Suprapubic skin (tissue), 4 donors: ENCODE data around the gene LYST. TPM values are rescaled to one million over a fixed set of nuclear protein-coding genes. Genes with fewer than 3 reads are reported as not detected.

Experiments
- DNase-seq, 2 donors: peaks; one replicate each; pipeline ENCODE4 v3.0.0-alpha.2; 2019; ENCODE audit warnings: low spot score in 2 of 2
- H3K27ac ChIP-seq: fragments of 200-600 bp; sonication (generic); one replicate; pipeline ENCODE4 v1.5.1; 2019
- H3K27me3 ChIP-seq: fragments of 200-600 bp; sonication (generic); one replicate; pipeline ENCODE4 v1.5.1; 2019
- H3K36me3 ChIP-seq: fragments of 200-600 bp; sonication (generic); one replicate; pipeline ENCODE4 v1.5.1; 2019
- H3K4me1 ChIP-seq: fragments of 200-600 bp; sonication (generic); one replicate; pipeline ENCODE4 v1.5.1; 2019
- H3K4me3 ChIP-seq: fragments of 200-600 bp; sonication (generic); one replicate; pipeline ENCODE4 v1.5.1; 2019; ENCODE audit warnings: mild to moderate bottlenecking
- H3K9me3 ChIP-seq: fragments of 200-600 bp; sonication (generic); one replicate; pipeline ENCODE4 v1.5.1; 2019
- CTCF ChIP-seq, 2 donors: fragments of 200-600 bp in 1 of 2; fragments of 450-650 bp in 1 of 2; sonication (generic) in 1 of 2; IDR thresholded peaks; one replicate each; pipeline ENCODE4 v1.5.1; 2016 to 2019; ENCODE audit warnings: antibody characterized with exemption in 2 of 2, mild to moderate bottlenecking in 1 of 2, moderate library complexity in 1 of 2
- EP300 ChIP-seq: sonication (generic); formaldehyde crosslinking; IDR thresholded peaks from one replicate; pipeline ENCODE4 v1.6.1; 2017; ENCODE audit warnings: antibody characterized with exemption
- POLR2A ChIP-seq, 2 donors: fragments of 450-650 bp; IDR thresholded peaks; one replicate each; pipeline ENCODE4 v1.6.1; 2017; ENCODE audit warnings: antibody characterized with exemption in 2 of 2, mild to moderate bottlenecking in 2 of 2, moderate library complexity in 2 of 2
- POLR2AphosphoS5 ChIP-seq, 3 donors: sonication (generic); formaldehyde crosslinking; IDR thresholded peaks; one replicate each; pipeline ENCODE4 v1.6.1; 2017; ENCODE audit warnings: antibody characterized with exemption in 3 of 3
- WGBS: methylation state at CpG from one replicate; pipeline ENCODE4 v1.1.5; 2018; 5-methylcytosine and 5-hydroxymethylcytosine counted together
- total RNA-seq, 4 donors: library from RNA; depleted of rRNA; stranded (reverse); fragments of >200 nt; gene quantifications; one replicate each; pipeline ENCODE4 v1.1.0, GENCODE V29; 2016

The LYST gene
- total RNA-seq, 4 donors from 2014 or later = 40.1 to 118 (median 68.8) TPM

- Histone ChIP-seq H3K9me3 (no peaks in the 10 kb centered on the region), H3K27me3 (no peaks in the 10 kb centered on the region), H3K36me3 (peaks cover 31% of the 10 kb centered on the region), H3K4me3 (no peak overlapping the region), H3K4me1 (no peaks in the 10 kb centered on the region), H3K27ac (no peak overlapping the region)
- DNase-seq = no peak
- TF ChIP-seq EP300 = no peak
- no peak for TF ChIP-seq POLR2AphosphoS5 (IDR thresholded peaks at IDR 0.05)
- no peak for TF ChIP-seq POLR2A (IDR thresholded peaks at IDR 0.05)
- no peak for TF ChIP-seq CTCF (IDR thresholded peaks at IDR 0.05)
Observed at GRCh38 chr1:235734335-235734734, 132.4 kb downstream of the LYST start.

GRCh38 chr1:235730007-235730406 is 136.7 kb downstream of the LYST start:
- no peaks in the 10 kb centered on the region for H3K27me3 ChIP-seq
- no peaks in the 10 kb centered on the region for H3K9me3 ChIP-seq
- peaks cover 36% of the 10 kb centered on the region for H3K36me3 ChIP-seq
- no peak for DNase-seq
- no peak overlapping the region for H3K4me3 ChIP-seq
- 94% methylated on average over 1 of the region's 1 CpG for WGBS
- H3K27ac ChIP-seq = no peak overlapping the region
- H3K4me1 ChIP-seq = no peaks in the 10 kb centered on the region
- TF ChIP-seq POLR2AphosphoS5 (IDR thresholded peaks at IDR 0.05) (no peak), EP300 (no peak), POLR2A (IDR thresholded peaks at IDR 0.05) (no peak), CTCF (IDR thresholded peaks at IDR 0.05) (no peak)

GRCh38 chr1:235726557-235726956 is 140.1 kb downstream of the LYST start:
- Histone ChIP-seq H3K36me3 (peaks cover 69% of the 10 kb centered on the region), H3K27me3 (no peaks in the 10 kb centered on the region)

GRCh38 chr1:235725434-235725833 is 141.3 kb downstream of the LYST start:
- no peak overlapping the region for H3K27ac ChIP-seq
- TF ChIP-seq EP300 = no peak
- TF ChIP-seq POLR2A (IDR thresholded peaks at IDR 0.05) = no peak
- TF ChIP-seq CTCF (IDR thresholded peaks at IDR 0.05) = no peak
- TF ChIP-seq POLR2AphosphoS5 (IDR thresholded peaks at IDR 0.05) = no peak
- no peaks in the 10 kb centered on the region for H3K27me3 ChIP-seq
- no peak for DNase-seq
- H3K9me3 ChIP-seq = no peaks in the 10 kb centered on the region
- 75% methylated on average over 3 of the region's 3 CpGs for WGBS
- H3K36me3 ChIP-seq = peaks cover 74% of the 10 kb centered on the region
- no peak overlapping the region for H3K4me3 ChIP-seq
- no peaks in the 10 kb centered on the region for H3K4me1 ChIP-seq

More at GRCh38 chr1:235726557-235726956, 140.1 kb downstream of the LYST start:
- TF ChIP-seq CTCF (IDR thresholded peaks at IDR 0.05) (no peak), POLR2AphosphoS5 (IDR thresholded peaks at IDR 0.05) (no peak), POLR2A (IDR thresholded peaks at IDR 0.05) (no peak), EP300 (no peak)
- Histone ChIP-seq H3K27ac (no peak overlapping the region), H3K4me3 (no peak overlapping the region), H3K9me3 (no peaks in the 10 kb centered on the region), H3K4me1 (no peaks in the 10 kb centered on the region)
- WGBS = 91% methylated on average over 1 of the region's 1 CpG
- DNase-seq = no peak

- H3K9me3 ChIP-seq = no peaks in the 10 kb centered on the region
- no peaks in the 10 kb centered on the region for H3K4me1 ChIP-seq
- no peak overlapping the region for H3K27ac ChIP-seq
- H3K36me3 ChIP-seq = peaks cover 75% of the 10 kb centered on the region
- H3K4me3 ChIP-seq = no peak overlapping the region
- H3K27me3 ChIP-seq = no peaks in the 10 kb centered on the region
- no peak for DNase-seq
- no peak for TF ChIP-seq CTCF (IDR thresholded peaks at IDR 0.05)
- no peak for TF ChIP-seq POLR2A (IDR thresholded peaks at IDR 0.05)
- no peak for TF ChIP-seq POLR2AphosphoS5 (IDR thresholded peaks at IDR 0.05)
- no peak for TF ChIP-seq EP300
- 91% methylated on average over 2 of the region's 2 CpGs for WGBS
Observed at GRCh38 chr1:235724730-235725129, 142.0 kb downstream of the LYST start.
